Activated B cell treated with CpG ODN at 0.5 μM for 24 hours (primary cell): Measurements from ENCODE around the gene RXFP3. TPM values are rescaled to one million over a fixed set of nuclear protein-coding genes. Genes with fewer than 3 reads are reported as not detected.

Experiments
- ATAC-seq: fragments of 200-7000 bp; cut with Tn5 transposase; one replicate; pipeline ENCODE4 v1.10.0; 2021; ENCODE audit warnings: low read depth, mild to moderate bottlenecking, moderate library complexity
- CTCF ChIA-PET: fragments of 350-600 bp; sonication (Branson Sonifier 250); formaldehyde crosslinking; loops from one replicate; lab custom pipeline; 2021; ENCODE audit warnings: antibody characterized with exemption; lab: Charles Lee
- POLR2A ChIA-PET: fragments of 350-600 bp; sonication (Branson Sonifier 250); formaldehyde crosslinking; loops from one replicate; lab custom pipeline; 2021; ENCODE audit warnings: antibody characterized with exemption; lab: Charles Lee
- DNase-seq: peaks from one replicate; pipeline ENCODE4 v3.0.0; 2022
- H3K27ac Mint-ChIP-seq: one replicate; pipeline ENCODE4 v1.8.0; 2020; ENCODE audit warnings: mixed read lengths
- H3K27me3 Mint-ChIP-seq: one replicate; pipeline ENCODE4 v1.8.0; 2021; ENCODE audit warnings: mixed read lengths
- H3K36me3 Mint-ChIP-seq: one replicate; pipeline ENCODE4 v1.8.0; 2021; ENCODE audit warnings: low read depth, mixed read lengths
- H3K4me1 Mint-ChIP-seq: one replicate; pipeline ENCODE4 v1.8.0; 2021; ENCODE audit warnings: mixed read lengths
- H3K4me3 Mint-ChIP-seq: one replicate; pipeline ENCODE4 v1.8.0; 2020; ENCODE audit warnings: mild to moderate bottlenecking, mixed read lengths
- H3K9me3 Mint-ChIP-seq: one replicate; pipeline ENCODE4 v1.8.0; 2020; ENCODE audit warnings: mixed read lengths
- intact Hi-C: fragments of 100-400 bp; cut with micrococcal nuclease; formaldehyde crosslinking; loops from one replicate; pipeline ENCODE4 v1.15.1; 2024
- total RNA-seq: library from RNA; stranded (reverse); gene quantifications from 2 replicates; pipeline ENCODE4 v1.2.3, GENCODE V29; 2022
- TF ChIP-seq, protein P1 (sequence below): fragments of 200-600 bp; IDR thresholded peaks from one replicate; pipeline ENCODE4 v1.8.0; 2022; ENCODE audit warnings: antibody characterized with exemption, mild to moderate bottlenecking

The RXFP3 gene
- total RNA-seq, 1 donor from 2014 or later = not detected

DNA sequence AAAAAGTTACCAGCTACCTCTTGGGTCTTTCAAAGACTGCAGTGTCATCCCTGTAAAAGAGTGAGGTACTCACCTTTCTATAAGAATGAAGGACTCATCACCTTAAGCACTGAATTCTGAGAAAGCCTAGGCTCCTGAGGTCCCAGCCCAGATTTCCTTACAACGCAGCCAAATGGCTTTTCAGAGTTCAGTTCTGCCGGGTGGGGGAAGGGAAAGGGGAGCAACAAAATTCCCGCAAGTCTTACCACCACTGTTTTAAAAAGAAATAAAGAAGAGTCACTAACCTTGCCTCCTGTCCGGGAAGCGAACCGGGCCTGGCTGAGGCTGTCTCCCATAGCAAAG lies 44.8 kb upstream of the RXFP3 start:
- Mint-ChIP-seq H3K4me1 (peaks cover 5% of the 10 kb centered on the region), H3K27me3 (peaks cover 47% of the 10 kb centered on the region), H3K4me3 (no peak overlapping the region), H3K27ac (no peak overlapping the region), H3K9me3 (no peaks in the 10 kb centered on the region), H3K36me3 (no peaks in the 10 kb centered on the region)
- ATAC-seq (no peak), DNase-seq (no peak)
- intact Hi-C loops = no loop called here
- POLR2A ChIA-PET = no interaction called here
- CTCF ChIA-PET = no interaction called here
- TF ChIP-seq, protein P1, sequence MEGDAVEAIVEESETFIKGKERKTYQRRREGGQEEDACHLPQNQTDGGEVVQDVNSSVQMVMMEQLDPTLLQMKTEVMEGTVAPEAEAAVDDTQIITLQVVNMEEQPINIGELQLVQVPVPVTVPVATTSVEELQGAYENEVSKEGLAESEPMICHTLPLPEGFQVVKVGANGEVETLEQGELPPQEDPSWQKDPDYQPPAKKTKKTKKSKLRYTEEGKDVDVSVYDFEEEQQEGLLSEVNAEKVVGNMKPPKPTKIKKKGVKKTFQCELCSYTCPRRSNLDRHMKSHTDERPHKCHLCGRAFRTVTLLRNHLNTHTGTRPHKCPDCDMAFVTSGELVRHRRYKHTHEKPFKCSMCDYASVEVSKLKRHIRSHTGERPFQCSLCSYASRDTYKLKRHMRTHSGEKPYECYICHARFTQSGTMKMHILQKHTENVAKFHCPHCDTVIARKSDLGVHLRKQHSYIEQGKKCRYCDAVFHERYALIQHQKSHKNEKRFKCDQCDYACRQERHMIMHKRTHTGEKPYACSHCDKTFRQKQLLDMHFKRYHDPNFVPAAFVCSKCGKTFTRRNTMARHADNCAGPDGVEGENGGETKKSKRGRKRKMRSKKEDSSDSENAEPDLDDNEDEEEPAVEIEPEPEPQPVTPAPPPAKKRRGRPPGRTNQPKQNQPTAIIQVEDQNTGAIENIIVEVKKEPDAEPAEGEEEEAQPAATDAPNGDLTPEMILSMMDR = no peak

DNA sequence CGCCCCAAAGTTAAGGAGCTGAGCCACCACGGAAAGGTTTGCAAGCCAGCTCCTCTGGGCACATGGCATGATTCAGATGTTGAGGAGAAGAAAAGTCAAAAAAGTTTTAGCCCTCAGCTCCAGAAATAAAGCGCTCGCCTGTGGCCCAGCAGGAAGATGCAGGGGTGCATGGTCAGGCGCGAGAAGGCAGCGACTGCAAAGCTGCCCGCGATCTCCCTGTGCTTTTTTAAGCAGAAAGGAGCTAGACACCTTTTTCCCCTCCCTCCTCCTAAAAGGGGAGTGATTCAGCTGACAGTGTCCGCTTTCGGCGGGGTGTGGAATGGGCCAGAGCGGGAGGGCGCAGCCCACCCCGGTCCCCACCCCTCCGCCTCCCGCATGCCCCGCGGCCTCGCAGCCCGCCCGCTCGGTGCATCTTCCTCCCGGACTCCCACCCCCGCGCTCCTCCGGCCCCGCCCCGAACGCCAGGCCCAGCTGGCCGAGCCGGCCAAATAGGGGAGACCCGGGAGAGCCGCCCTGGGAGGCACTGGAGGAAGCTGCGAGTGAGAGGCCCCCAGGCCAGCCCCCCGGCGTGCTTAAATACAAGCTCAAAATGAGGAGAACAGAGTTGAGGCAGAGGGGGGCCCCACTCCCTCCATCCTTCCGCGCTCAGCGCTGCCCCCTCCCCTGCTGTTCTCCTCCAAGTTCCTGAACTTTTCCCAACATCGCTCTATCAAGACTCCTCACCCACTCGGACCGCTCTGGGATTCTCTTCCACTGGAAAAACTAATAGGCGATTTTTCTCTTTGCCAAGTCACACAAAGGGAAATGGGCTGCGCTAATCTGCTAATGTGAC lies 44.2 kb upstream of the RXFP3 start, which contains the start of gene ADAMTS12:
Gene ADAMTS12, minus strand, starts transcription at position 203 of the 832 bp plus-strand sequence. Its CDS starts 134 bp downstream, at position 69.
- no peak within 1 kb of the TSS for H3K27ac Mint-ChIP-seq
- H3K4me3 Mint-ChIP-seq = no peak within 1 kb of the TSS
- intact Hi-C loops = no loop called here
- H3K4me1 Mint-ChIP-seq = peaks cover 5% of the 10 kb centered on the region
- TF ChIP-seq, protein P1 = no peak
- H3K27me3 Mint-ChIP-seq = peaks cover 52% of the 10 kb centered on the region
- ChIA-PET POLR2A (no interaction called here), CTCF (no interaction called here)
- DNase-seq (no peak), ATAC-seq (no peak)
- H3K9me3 Mint-ChIP-seq = peaks cover 2% of the 10 kb centered on the region
- no peaks in the 10 kb centered on the region for H3K36me3 Mint-ChIP-seq

DNA sequence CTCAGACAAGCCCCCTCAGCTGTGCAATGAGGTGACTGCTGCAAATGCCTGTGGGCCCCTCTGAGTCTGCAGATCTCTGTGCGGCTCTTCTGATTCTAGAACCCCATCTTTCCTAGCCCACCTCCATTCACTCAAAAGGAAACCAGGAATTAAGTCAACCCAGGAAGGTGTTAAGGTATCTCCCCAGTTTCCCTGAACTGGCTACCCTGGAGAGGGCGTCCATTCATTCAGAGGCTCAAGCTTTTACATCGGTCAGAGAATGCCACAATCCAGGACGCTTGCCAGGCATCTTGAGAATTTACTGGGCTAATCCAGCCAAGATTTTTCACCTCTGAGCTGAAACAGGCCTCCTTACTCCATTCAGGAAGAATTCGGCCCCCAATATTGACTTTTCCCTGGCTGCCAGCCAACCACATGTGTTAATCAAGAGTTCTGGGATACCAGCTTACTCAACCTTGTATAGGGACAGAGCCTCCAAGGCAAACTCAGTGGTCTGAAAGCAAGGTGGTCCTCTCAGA lies 43.5 kb upstream of the RXFP3 start:
- DNase-seq = no peak
- peaks cover 52% of the 10 kb centered on the region for H3K27me3 Mint-ChIP-seq
- TF ChIP-seq, protein P1 = no peak
- H3K9me3 Mint-ChIP-seq = peaks cover 2% of the 10 kb centered on the region
- ChIA-PET CTCF (no interaction called here), POLR2A (no interaction called here)
- H3K36me3 Mint-ChIP-seq = no peaks in the 10 kb centered on the region
- intact Hi-C loops = no loop called here
- no peak for ATAC-seq
- peaks cover 5% of the 10 kb centered on the region for H3K4me1 Mint-ChIP-seq
- H3K4me3 Mint-ChIP-seq = no peak overlapping the region
- H3K27ac Mint-ChIP-seq = no peak overlapping the region

DNA sequence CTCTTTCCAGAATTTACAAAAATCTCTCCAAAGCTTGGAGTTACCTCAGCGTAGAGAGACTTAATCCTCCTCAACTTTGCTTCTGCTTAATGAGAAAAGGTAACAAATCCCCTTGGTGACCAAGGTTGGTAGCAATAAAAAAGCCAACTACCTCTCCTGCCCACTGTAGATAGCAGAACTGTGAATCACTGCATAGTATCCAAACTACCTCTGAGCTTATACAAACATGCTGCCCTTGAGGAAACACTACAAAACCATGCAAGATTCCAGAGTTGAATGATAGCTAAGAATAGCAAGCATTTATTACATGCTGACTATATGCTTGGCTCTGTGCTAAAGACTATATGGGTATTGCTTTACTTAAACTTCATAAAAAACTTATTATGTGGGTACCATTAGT lies 41.6 kb upstream of the RXFP3 start:
- H3K36me3 Mint-ChIP-seq = no peaks in the 10 kb centered on the region
- peaks cover 5% of the 10 kb centered on the region for H3K4me1 Mint-ChIP-seq
- ChIA-PET POLR2A (no interaction called here), CTCF (no interaction called here)
- intact Hi-C loops = no loop called here
- peaks cover 2% of the 10 kb centered on the region for H3K9me3 Mint-ChIP-seq
- DNase-seq (no peak), ATAC-seq (no peak)
- H3K27me3 Mint-ChIP-seq = peaks cover 48% of the 10 kb centered on the region
- no peak overlapping the region for H3K27ac Mint-ChIP-seq
- no peak overlapping the region for H3K4me3 Mint-ChIP-seq
- TF ChIP-seq, protein P1 = no peak

DNA sequence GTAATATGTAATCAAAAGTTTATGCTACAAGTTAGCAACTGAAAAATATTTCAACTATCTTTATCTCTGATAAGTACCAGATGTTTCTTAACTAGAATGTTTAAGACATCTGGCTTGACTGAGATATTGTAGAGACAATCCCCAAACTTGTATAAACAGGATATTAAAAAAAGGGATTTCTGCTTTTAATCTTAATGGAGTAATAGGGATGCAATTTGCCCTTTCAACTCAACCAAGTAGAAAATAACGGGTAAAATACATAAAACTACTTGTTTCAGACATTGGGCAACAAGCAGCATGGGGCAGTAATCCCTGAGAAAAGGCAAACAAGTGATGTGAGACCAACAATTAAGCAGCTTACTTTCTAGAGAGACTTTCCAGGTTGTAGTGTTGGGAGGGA lies 35.0 kb upstream of the RXFP3 start:
- intact Hi-C loops = no loop called here
- ATAC-seq (no peak), DNase-seq (no peak)
- H3K27ac Mint-ChIP-seq = no peak overlapping the region
- TF ChIP-seq, protein P1 = no peak
- H3K9me3 Mint-ChIP-seq = peaks cover 13% of the 10 kb centered on the region
- no peaks in the 10 kb centered on the region for H3K36me3 Mint-ChIP-seq
- peaks cover 12% of the 10 kb centered on the region for H3K27me3 Mint-ChIP-seq
- ChIA-PET POLR2A (no interaction called here), CTCF (no interaction called here)
- H3K4me3 Mint-ChIP-seq = no peak overlapping the region
- no peaks in the 10 kb centered on the region for H3K4me1 Mint-ChIP-seq
